ENCODE results near the gene SLX9.

- no peak for TF ChIP-seq POLR2A (IDR thresholded peaks at IDR 0.05; ENCODE audit: low read depth, low read length)
- no peak for TF ChIP-seq POLR2AphosphoS5 (IDR thresholded peaks at IDR 0.05; ENCODE audit: low read depth, low read length)
These were observed 46.6 kb upstream of the SLX9 start for GRCh38 chr21:44893278-44893556.
